Activated naive CD8-positive, alpha-beta T cell treated with anti-CD3 and anti-CD28 coated beads, Interleukin-2, amount 50 U/mL, for 16 hours (primary cell): ENCODE data around the gene THSD4.

Experiments used
- DNase-seq: peaks from one replicate; pipeline ENCODE4 v3.0.0-alpha.2; 2020; ENCODE audit warnings: low read depth, low spot score

Gene THSD4

DNA sequence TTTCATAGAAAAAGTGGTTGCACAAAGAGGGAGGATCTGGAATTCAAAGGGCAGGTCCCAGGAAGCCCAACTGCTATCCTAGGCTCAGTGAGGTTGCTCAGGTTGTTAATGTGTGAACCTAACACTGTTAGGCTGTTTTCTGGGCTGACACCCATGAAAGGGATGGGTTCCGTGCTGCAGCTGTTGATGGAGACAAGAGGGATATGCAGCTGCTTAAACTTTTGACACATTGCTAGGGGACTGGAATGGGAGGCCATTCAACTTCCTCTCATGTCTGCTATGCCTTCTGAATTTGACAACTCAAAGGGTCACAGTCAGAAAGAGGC is 497.1 kb downstream of the THSD4 start:
- no peak for DNase-seq

DNA sequence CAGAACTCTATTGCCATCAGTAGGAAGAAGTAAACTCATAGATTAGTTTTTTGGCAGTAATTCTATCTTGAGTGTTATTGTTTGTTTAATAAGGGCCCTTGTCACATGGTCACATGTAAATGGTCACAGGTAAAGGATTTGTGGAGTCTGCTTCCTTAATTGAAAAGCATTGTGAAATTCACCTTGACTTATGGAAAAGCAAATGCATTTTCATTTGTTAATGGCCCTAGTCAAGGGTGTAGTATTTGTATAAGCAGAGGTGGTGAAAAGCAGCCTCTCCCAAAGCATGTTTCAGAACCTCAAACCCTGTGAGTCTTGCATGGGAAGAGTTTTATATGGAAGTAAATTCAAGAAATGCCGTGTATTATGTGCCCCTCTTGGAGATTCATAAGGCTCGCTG is 497.6 kb downstream of the THSD4 start:
- no peak for DNase-seq

DNA sequence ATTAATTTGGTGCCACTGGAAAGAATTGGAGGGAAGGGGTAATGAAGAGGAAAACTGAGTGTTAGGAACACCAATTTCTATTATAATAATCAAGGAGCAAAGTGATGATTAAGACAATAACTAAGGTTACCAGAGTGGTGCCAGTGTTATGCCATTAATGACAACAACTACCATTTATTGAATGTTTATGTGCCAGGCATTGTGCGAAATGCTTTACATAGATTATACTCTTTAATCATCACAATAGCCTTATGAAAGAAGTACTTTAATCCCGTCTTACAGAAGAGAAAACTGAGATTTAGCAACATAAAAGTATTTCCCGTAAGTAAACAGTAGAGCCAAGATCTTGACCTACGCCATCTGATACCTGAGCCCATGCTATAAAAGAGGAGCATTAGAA is 507.8 kb downstream of the THSD4 start:
- DNase-seq = no peak

DNA sequence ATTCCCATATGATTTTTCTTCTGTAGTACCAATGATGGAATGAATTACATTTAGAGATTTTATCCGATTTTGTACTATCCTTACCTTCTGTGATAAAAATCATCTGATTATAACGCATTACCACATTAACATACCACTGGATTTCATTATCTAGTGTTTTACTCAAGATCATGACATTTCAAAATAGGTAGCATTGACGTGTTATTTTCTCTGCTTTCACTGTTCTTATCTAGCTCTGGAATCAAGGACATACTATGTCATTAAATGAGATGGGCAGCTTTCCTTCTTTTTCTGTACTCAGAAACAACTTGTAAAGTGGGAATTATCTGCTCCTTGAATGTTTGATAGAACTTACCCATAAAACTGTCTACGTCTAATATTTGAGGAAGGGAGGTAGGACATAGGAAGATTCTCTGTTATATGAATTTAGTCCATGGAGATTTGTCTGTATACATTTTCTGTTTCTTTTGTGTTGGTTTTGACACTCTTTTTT is 511.4 kb downstream of the THSD4 start:
- DNase-seq = no peak

DNA sequence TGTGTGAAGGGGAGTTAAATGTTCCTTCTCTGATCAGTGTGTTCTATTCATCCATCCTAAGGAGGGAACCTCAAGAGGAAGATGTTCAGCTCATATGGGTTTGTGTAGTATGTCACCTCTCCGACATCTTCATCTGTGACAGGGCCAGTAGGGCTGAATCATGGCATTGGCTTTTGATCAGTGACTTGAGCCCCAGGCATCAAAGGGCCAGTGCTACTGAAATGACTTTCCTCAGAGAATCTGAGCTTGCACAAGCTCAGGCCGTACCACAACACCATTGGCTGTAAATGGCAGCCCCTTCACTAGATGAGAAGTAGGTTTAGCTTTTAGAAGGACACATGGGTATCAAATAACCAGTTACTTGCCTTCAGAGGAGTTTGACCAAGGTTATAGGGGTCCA is 511.9 kb downstream of the THSD4 start:
- DNase-seq = no peak

DNA sequence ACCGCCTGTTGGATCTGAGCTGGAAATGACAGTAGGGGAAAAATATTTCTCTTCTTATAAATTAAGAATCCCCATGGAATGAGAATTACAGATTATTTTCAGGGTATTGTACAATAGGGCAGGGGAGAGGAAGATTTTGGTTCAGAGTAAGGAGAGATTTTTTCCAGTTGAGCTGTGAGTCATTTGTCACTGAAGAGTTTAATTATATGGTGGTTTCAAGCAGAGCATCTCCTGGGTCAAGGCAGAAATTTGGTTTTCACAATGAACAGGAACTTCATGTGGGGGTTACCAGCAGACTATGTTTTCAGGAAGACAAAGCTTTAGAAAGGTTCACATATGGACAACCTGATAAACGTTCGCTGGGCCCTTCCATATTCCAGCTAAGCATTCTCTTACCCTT is 512.3 kb downstream of the THSD4 start:
- no peak for DNase-seq

DNA sequence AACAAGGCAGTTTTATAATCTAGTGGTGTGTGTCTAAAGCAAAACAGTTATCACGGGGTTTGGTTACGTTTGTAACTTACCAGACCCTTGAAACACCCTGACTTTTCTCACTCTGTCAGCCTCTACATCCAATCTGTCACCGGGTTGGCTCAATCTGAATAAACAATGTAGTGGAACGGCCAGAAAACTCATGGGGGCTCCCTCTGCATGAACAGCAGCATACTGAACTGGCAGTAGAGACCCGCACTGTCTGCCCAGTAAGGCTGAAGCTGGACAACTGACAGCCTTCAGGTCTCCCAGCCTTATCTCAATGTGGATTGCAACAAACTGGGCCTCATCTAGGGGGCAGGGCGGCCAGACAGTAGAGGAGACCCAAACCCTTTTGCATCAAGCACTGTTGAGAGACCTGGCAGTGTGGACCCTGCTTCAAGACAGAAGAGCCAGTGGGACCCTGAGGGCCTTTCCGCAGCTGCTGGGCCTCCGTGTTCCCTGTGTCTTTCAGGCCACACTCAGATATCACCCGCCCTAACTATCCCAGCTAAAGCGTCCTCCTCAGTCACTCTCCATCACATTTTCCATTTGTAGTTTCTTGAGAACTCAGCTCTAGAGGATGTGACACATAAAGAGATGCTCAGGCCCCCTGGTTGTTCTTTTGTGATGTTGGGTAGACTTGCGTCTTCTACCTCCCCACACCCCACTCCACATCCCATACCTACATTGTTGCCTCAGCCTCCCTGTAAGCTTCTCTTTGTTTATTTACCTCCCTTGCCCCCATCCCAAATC is 513.9 kb downstream of the THSD4 start:
- DNase-seq = no peak

DNA sequence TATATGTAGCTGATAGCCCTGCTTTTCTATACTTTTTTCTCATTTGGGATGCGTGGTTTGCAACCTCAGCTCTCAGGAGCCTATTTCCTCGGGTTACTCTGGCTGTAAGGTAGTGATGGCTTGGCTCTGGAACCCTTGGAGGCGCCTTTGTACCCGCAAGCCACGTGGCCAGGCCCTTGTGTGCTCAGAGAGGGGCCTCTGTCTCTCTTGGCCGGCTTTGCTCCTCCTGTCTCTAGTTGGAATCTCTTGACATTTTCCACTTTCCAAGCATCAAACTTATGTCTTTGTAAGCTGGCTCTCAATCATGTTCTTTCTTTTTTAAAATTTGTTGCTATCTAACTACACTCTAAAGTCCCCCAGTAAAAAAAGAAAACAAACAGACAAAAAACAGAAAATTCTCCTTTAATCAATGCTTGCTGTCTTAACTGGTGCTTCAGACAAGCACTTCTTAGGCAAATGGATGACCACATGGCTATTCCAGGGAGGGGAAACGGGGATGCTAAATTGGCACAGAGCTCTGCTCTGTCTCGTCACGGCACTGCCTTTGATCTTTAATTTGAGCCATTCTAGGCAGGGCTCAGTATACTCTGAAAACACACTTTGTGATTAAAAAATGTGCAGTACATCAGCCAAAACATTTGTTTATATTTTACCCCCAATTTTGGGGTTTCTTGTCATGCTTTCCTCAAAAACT is 514.7 kb downstream of the THSD4 start:
- DNase-seq = no peak

DNA sequence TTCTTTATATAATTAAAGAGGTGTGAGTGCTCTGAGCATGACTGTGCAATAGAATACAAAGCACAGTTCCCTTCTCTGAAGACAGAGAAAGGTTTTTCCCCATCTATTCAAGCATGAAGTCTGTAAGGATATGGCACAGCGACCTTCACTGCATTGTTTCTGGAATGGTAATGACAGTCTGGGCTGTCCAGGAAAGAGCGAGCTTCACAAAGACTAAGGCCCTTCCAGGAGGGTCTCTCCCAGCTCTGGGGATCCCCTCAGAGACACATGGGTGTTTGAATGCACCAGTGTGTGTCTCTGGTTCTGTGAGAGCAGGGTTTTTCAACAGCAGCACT is 515.2 kb downstream of the THSD4 start:
- no peak for DNase-seq

DNA sequence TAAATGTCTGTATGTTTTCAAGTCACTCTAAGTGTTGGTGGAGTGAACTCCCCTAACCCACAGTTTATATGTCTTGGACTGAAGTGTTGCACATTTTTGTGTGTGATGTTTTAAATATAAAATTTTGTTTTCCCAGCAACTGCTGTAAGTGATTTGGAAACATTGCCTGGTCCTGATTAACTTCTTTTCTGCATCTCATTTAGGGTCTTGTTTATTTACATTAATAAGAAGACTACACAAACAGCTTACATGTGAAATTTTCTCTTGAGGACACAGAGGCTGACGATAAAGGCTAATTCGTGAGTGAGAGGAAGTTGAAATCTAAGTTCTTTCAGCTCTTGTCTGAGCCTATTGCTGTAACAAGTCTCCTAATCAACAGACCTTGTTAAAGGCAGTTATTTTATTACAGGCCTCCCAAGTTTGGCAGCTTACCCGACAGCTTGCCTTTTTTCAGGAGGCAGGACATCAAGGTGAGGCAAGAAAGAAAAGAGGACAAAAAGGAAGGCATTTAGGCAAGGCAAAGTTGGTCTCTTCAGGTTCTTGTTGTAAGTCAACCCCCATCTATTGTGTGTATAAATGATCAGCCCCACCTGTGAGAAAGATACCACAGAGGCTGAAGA is 517.4 kb downstream of the THSD4 start:
- DNase-seq = no peak

DNA sequence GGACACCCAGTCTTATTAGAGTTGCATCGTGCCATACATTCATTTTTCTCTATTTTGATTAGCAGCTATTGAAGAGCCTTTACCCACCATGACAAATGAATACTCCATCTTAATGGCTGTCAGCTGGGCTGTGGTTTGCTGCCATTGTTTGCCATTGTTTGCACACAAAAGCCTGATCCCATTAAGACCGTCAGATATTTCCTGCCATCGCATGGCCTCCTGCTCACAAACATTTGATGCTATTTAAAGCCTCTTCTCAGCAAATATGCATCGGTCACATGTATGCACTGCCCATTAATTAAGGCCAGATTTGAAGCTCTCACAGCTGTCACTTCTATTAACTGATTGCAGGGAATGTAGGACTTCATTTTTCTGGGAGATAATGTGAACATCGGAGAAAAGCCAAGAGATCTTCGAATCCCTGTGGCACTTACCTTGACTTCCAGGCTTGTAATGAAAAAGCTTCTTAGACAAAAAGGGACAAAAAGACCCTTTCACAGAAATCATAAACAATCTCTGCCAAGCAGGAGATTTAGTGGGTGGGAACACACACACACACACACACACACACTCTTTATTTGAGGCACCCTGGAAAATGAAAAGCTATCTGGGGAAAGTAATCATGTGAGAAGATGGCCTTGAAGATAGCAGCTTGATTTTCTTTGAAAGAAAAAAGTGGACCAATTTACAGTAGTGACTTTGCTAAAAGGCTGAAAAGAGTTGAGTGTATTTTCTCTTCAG is 519.7 kb downstream of the THSD4 start:
- DNase-seq = no peak

DNA sequence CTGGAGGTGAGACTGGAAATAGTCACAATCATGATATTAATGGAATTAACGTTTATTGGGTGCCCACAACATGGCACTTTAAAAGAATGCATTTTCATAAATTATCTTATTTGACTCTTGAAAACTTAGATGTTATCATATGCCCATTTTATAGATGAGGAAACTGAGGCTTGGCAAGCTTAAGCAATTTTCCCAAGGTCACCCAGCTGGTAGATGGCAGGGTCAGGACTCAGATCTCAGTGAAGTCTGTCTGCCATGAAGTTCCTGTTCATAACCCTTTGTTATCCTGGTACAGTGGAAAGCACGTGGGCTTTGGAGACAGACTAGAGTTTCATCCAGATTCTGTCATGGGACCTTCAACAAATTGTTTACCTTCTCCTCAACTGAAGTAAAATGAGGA is 520.5 kb downstream of the THSD4 start:
- DNase-seq = no peak

DNA sequence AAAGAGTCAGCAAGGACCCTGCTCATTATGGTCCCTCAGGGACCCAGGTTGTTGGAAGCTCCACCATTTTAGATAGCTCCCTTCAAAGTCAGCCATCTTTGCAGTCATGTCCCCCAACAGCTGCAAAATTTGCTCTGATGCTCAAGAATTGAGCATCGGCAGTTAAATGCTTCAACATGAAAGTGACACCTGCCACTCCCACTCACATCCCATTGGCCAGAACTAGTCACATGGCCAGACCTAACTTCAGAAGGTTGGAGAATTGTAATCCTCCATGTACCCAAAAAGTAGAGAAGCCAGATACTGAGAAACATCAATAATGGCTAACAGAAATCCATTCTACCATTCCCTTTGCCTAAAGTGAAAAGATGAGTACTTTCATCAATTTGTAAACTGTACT is 523.6 kb downstream of the THSD4 start:
- DNase-seq = no peak

DNA sequence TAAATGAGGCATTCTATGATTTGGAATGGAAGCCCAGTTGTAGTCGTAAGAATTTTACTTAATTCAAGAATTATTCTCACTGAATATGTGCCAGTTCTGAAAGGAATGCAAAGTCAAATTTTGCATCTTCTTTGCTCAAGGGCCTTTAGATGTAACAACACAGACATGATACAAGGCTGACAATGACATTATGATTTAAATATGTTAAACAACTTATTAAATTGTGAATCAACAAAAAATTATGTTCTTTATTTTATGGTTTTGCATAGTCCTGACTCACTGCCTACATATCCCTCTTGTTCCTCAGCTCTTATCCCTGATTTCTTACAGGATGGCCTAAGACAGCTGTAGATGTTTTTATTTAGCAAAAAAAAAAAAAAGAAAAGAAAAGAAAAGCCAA is 524.2 kb downstream of the THSD4 start:
- no peak for DNase-seq

DNA sequence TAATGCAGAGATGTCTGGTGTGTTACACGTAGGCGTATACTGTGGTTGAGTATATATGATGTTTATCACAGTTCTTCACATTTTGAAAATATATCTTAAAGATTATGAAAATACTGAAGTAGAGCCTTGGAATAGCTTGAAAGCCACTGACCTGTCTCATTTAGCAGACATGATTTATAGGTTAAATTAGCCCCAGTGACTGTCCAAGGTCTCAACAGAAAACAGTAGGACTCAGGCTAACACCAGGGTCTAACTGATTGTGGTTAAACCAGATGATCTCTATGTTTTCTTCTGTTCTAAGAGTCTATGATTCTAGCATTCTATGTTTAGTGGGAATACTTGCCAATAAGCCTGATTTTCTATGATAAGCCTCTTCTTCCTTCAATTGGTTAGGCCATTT is 528.6 kb downstream of the THSD4 start:
- DNase-seq = no peak

DNA sequence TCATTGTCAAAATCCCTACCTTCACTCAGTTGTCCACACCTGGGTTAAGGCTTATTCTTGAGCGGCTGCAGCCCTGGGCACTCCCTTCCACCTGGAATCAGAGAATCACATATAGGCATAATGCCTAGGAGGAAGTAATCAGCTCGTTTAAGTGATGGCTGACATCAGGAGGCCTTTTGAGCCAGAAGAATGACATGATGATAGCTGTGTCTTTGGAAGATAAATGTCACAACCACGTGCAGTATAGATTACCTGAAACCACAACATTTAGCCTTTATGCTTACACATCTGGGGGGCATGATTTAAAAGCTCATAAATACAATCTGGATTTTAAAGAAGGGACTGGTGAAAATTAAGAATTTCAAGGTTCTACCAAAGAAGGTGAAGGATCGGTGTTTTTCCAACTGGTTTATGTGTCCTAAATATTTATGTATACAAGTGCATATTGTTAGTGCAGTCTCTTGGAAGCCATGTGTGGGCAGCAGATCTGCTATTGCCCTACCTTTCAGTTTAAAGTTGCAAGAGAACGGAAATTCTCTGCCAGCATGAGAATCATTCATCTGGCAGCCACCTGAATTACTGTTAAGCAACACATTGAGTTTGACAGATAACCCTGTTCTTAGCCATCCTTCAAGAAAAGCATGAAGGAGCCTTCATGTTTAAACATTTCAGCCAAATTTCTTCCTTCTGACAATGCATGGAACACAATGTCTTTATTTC is 531.7 kb downstream of the THSD4 start:
- DNase-seq = no peak

DNA sequence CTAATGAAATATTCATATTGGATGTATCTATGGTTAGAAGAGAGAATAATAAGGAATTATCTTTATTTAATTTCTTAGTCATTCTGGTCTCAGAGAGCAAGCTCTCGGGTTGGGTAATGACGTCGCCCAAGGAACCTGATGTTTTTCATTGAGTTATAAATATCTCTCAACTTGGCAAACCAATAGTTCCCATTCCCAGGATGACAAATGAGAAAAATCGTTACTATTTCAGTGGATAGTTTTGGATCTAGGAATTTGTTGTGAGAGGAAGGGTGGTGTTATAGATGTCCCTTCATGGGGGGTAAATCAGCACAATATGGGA is 532.2 kb downstream of the THSD4 start:
- no peak for DNase-seq

DNA sequence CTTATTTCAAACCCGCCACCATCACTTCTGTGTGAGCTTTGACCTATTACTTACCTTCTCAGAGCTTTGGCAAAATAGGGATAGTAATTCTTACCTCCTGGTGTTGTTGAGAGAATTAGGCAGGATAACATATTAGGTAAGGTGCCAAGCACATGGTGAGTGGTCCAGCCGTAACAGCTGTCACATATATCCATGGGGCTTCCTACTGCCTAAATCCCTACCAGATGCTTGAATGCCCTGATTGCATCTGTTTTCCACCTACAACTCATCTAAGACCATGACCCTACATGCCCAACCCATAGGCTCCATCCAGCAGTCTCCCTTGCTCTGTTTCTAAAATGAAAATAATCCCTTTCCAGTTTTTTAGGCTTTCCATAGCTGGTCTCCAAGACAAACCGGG is 532.8 kb downstream of the THSD4 start:
- no peak for DNase-seq

DNA sequence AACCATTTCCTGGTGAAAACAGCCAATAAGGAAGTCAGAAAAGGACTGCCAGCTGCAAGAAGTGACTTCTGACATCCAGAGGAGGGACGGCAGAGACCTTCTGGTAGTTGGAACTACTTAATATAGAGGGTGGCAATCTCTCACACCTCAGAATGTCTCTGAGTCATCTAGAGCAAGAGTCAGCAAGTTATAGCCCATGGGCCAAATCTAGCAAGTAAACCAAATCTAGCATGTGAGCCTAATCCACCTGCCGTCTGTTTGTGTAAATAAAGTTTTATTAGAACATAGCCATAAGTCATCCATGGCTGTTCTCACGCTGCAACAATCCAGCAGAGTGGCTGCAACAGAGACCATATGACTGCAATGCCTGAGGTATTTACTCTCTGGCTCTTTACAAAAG is 534.6 kb downstream of the THSD4 start:
- DNase-seq = no peak

DNA sequence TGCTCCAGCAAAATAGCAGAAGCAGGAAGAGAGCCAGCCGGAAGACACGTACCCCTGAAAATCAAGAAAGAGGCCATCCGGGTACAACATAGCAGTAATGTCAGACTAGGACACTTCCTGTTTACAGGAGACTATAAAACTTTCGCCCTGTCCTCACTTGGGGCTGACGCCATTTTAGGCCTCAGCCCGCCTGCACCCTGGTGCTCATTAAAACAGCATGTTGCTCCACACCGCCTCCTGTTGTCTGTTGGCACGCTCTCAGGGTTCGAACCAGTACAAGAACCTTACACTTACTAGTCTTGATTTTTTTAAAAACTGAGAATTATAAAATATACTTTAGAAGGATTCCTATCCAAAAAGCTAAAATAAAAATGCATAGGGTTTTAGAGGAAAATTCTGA is 535.3 kb downstream of the THSD4 start:
- no peak for DNase-seq

DNA sequence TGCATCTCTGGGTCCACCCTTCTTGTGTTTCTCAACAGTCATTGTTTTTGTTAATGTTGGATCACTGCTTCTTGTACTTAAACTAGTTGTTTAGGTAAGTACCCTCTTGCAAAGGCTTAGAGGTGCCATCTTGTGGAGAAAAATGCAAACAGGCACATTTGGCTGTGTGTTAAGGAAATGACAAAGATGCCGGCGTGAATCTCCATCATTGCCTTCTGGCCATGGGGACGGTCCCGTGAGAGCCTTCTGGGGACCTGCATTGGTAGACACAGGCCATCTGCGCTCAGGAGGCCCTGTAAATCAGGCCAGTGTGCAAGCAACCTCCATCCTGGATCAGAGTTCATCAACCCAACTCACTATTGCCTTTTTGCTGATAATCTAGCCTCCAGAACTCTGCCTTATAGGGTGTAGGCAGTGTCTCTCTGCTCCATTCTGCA is 536.5 kb downstream of the THSD4 start:
- DNase-seq = no peak
